ENCODE results near the gene CABP4.
"Not testable (repeated sequence)": the region's sequence is repeated elsewhere in the genome, so short reads cannot be mapped to it uniquely, and the experiment has no call there.

CABP4 gene

GRCh38 chr11:67482827-67483798, 28.0 kb downstream of the CABP4 start, which contains the start of gene AIP:
AIP (plus strand) TSS chr11:67483026; CDS start chr11:67483159, 133 bp downstream.
- Histone ChIP-seq H3K4me1 (ENCODE audit: control insufficient read depth, insufficient read depth, low read length) (no peaks in the 10 kb centered on the region), H3K9me3 (ENCODE audit: control insufficient read depth, insufficient read depth, low read length) (no peaks in the 10 kb centered on the region), H3K27me3 (ENCODE audit: control insufficient read depth, insufficient read depth, low read length) (peaks cover 6% of the 10 kb centered on the region), H3K36me3 (ENCODE audit: control insufficient read depth, insufficient read depth, low read length) (peaks cover 5% of the 10 kb centered on the region), H3K9ac (ENCODE audit: low read depth, low read length) (peak within 1 kb of the TSS; percentile 28), H3K4me3 (ENCODE audit: low read depth, low read length) (peak within 1 kb of the TSS; percentile 88)

GRCh38 chr11:67483831-67484665, 28.9 kb downstream of the CABP4 start:
- Histone ChIP-seq H3K9me3 (ENCODE audit: control insufficient read depth, insufficient read depth, low read length) (no peaks in the 10 kb centered on the region), H3K27me3 (ENCODE audit: control insufficient read depth, insufficient read depth, low read length) (peaks cover 6% of the 10 kb centered on the region), H3K9ac (ENCODE audit: low read depth, low read length) (no peak overlapping the region), H3K36me3 (ENCODE audit: control insufficient read depth, insufficient read depth, low read length) (peaks cover 5% of the 10 kb centered on the region), H3K4me3 (ENCODE audit: low read depth, low read length) (peak overlapping the region; percentile 88), H3K4me1 (ENCODE audit: control insufficient read depth, insufficient read depth, low read length) (no peaks in the 10 kb centered on the region)

GRCh38 chr11:67484847-67485311, 29.7 kb downstream of the CABP4 start:
- Histone ChIP-seq H3K9me3 (ENCODE audit: control insufficient read depth, insufficient read depth, low read length) (no peaks in the 10 kb centered on the region), H3K9ac (ENCODE audit: low read depth, low read length) (no peak overlapping the region), H3K36me3 (ENCODE audit: control insufficient read depth, insufficient read depth, low read length) (peaks cover 6% of the 10 kb centered on the region), H3K4me3 (ENCODE audit: low read depth, low read length) (no peak overlapping the region), H3K27me3 (ENCODE audit: control insufficient read depth, insufficient read depth, low read length) (peaks cover 6% of the 10 kb centered on the region), H3K4me1 (ENCODE audit: control insufficient read depth, insufficient read depth, low read length) (no peaks in the 10 kb centered on the region)

GRCh38 chr11:67485873-67486361, 30.8 kb downstream of the CABP4 start:
- not testable (repeated sequence) for H3K4me1 ChIP-seq (ENCODE audit: control insufficient read depth, insufficient read depth, low read length); H3K36me3 ChIP-seq (ENCODE audit: control insufficient read depth, insufficient read depth, low read length); H3K9me3 ChIP-seq (ENCODE audit: control insufficient read depth, insufficient read depth, low read length); H3K4me3 ChIP-seq (ENCODE audit: low read depth, low read length); H3K9ac ChIP-seq (ENCODE audit: low read depth, low read length); H3K27me3 ChIP-seq (ENCODE audit: control insufficient read depth, insufficient read depth, low read length)

GRCh38 chr11:67486481-67487195, 31.5 kb downstream of the CABP4 start:
- Histone ChIP-seq H3K9ac (ENCODE audit: low read depth, low read length) (no peak overlapping the region), H3K9me3 (ENCODE audit: control insufficient read depth, insufficient read depth, low read length) (no peaks in the 10 kb centered on the region), H3K27me3 (ENCODE audit: control insufficient read depth, insufficient read depth, low read length) (peaks cover 6% of the 10 kb centered on the region), H3K4me1 (ENCODE audit: control insufficient read depth, insufficient read depth, low read length) (no peaks in the 10 kb centered on the region), H3K4me3 (ENCODE audit: low read depth, low read length) (no peak overlapping the region), H3K36me3 (ENCODE audit: control insufficient read depth, insufficient read depth, low read length) (peaks cover 12% of the 10 kb centered on the region)

- Histone ChIP-seq H3K36me3 (ENCODE audit: control insufficient read depth, insufficient read depth, low read length) (peaks cover 28% of the 10 kb centered on the region), H3K4me1 (ENCODE audit: control insufficient read depth, insufficient read depth, low read length) (no peaks in the 10 kb centered on the region), H3K9me3 (ENCODE audit: control insufficient read depth, insufficient read depth, low read length) (no peaks in the 10 kb centered on the region), H3K4me3 (ENCODE audit: low read depth, low read length) (no peak overlapping the region), H3K9ac (ENCODE audit: low read depth, low read length) (no peak overlapping the region), H3K27me3 (ENCODE audit: control insufficient read depth, insufficient read depth, low read length) (no peaks in the 10 kb centered on the region)
Measured at GRCh38 chr11:67489203-67489884, 34.2 kb downstream of the CABP4 start.

GRCh38 chr11:67489885-67490726, 35.0 kb downstream of the CABP4 start:
- no peak overlapping the region for H3K4me3 ChIP-seq (ENCODE audit: low read depth, low read length)
- H3K27me3 ChIP-seq (ENCODE audit: control insufficient read depth, insufficient read depth, low read length), result no peaks in the 10 kb centered on the region

GRCh38 chr11:67490727-67491065, 35.5 kb downstream of the CABP4 start:
- Histone ChIP-seq H3K9me3 (ENCODE audit: control insufficient read depth, insufficient read depth, low read length) (no peaks in the 10 kb centered on the region), H3K36me3 (ENCODE audit: control insufficient read depth, insufficient read depth, low read length) (peaks cover 27% of the 10 kb centered on the region), H3K9ac (ENCODE audit: low read depth, low read length) (no peak overlapping the region), H3K4me3 (ENCODE audit: low read depth, low read length) (no peak overlapping the region), H3K27me3 (ENCODE audit: control insufficient read depth, insufficient read depth, low read length) (no peaks in the 10 kb centered on the region), H3K4me1 (ENCODE audit: control insufficient read depth, insufficient read depth, low read length) (no peaks in the 10 kb centered on the region)

More at GRCh38 chr11:67489885-67490726, 35.0 kb downstream of the CABP4 start:
- H3K4me1 ChIP-seq (ENCODE audit: control insufficient read depth, insufficient read depth, low read length), result no peaks in the 10 kb centered on the region
- peaks cover 26% of the 10 kb centered on the region for H3K36me3 ChIP-seq (ENCODE audit: control insufficient read depth, insufficient read depth, low read length)
- no peaks in the 10 kb centered on the region for H3K9me3 ChIP-seq (ENCODE audit: control insufficient read depth, insufficient read depth, low read length)
- no peak overlapping the region for H3K9ac ChIP-seq (ENCODE audit: low read depth, low read length)

GRCh38 chr11:67491276-67492068, 36.3 kb downstream of the CABP4 start:
- no peaks in the 10 kb centered on the region for H3K4me1 ChIP-seq (ENCODE audit: control insufficient read depth, insufficient read depth, low read length)
- H3K9me3 ChIP-seq (ENCODE audit: control insufficient read depth, insufficient read depth, low read length), result no peaks in the 10 kb centered on the region
- H3K36me3 ChIP-seq (ENCODE audit: control insufficient read depth, insufficient read depth, low read length), result peaks cover 31% of the 10 kb centered on the region
- H3K4me3 ChIP-seq (ENCODE audit: low read depth, low read length), result no peak overlapping the region
- H3K9ac ChIP-seq (ENCODE audit: low read depth, low read length), result no peak overlapping the region
- no peaks in the 10 kb centered on the region for H3K27me3 ChIP-seq (ENCODE audit: control insufficient read depth, insufficient read depth, low read length)

Measured in iPS-15b (cell line).